NCI-H345 treated with DMSO at 0.1 percent for 48 hours (cell line): Measurements from ENCODE around the gene MEX3D.

Source experiments
- DNase-seq: peaks from one replicate; lab custom pipeline; 2025; ENCODE audit not compliant: unreplicated experiment; lab: John Stamatoyannopoulos, UW

The MEX3D gene

DNA sequence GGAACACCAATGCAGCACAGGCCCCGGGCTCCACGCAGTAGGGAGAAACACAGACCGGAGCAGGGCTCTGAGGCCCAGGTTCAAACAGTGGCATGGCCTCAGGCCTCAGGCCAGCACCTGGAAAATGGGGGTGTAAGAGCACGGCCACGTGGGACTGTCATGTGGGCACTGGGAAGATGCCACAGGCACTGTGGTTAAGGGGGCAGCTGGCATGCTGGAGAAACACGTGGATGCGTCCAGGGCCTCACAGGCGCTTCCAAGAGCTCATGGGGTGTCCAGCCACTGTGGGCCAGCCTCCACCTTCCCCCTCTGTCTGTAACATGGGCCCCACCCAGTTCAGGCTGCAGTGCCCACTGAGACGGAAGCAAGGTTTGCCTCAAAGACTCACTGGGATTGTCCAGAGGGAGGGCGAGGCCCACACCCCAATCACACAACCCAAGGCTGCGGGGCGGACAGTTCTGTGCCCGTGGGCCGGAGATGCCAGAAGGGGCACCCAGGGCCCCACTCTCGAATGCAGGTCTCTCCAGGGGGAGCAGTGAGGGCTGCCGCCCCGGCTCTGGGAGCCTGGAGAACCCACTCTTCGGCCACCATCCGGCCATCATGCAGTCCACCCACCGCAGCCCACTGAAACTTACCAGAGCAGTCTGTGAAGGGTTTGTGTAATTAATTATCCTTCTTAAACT, 30.8 kb upstream of the MEX3D start:
- no peak for DNase-seq

DNA sequence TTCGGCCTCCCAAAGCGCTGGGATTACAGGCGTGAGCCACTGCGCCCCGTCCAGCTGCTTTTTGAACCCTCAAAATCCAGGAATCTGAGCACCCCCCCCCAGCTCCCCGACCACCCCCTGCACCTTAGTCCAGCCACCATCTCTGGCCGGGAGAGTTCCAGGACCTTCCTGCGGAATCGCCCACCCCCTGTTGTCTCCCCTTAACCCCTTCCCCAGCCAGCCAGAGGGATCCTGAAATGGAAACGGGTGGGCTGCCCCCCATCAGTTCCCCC, 25.3 kb upstream of the MEX3D start:
- DNase-seq = no peak

DNA sequence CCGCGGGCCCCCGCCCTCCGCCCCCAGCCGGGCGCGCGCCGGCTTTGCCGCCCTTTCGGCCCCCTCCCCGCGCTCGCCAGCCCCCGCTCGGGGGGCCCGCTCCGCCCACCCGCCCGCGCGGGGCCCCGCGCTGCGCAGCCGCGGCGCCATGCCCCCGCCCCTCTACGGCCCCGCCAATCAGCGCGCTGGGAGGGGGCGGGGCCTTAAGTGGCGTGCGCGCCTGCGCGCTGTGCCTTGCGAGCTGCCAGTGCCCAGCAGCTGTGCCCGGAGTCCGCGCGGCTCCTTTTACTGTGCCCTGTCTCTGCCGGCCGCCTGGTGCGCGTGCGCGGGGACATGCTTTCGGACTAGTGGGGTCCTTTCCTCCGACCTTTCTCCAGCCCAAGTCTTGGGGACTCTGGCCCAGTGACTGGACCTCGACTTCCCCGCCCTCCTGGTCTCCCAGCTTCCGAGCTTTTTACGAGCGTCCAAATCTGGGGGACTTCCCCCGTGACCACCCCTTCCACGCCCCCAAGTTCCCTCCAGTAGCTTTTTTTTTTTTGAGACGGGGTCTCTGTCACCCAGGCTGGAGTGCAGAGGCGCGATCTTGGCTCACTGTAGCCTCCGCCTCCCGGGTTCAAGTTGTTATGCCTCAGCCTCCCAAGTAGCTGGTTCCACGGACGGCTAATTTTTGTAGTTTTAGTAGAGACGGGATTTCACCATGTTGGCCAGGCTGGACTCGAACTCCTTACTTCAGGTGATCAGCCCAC, 24.8 kb upstream of the MEX3D start, which contains the start of gene MBD3:
Gene MBD3, minus strand, starts transcription at position 111 of the 746 bp plus-strand sequence. CDS start 234 bp downstream, outside the sequence.
- DNase-seq = peak; percentile 82

DNA sequence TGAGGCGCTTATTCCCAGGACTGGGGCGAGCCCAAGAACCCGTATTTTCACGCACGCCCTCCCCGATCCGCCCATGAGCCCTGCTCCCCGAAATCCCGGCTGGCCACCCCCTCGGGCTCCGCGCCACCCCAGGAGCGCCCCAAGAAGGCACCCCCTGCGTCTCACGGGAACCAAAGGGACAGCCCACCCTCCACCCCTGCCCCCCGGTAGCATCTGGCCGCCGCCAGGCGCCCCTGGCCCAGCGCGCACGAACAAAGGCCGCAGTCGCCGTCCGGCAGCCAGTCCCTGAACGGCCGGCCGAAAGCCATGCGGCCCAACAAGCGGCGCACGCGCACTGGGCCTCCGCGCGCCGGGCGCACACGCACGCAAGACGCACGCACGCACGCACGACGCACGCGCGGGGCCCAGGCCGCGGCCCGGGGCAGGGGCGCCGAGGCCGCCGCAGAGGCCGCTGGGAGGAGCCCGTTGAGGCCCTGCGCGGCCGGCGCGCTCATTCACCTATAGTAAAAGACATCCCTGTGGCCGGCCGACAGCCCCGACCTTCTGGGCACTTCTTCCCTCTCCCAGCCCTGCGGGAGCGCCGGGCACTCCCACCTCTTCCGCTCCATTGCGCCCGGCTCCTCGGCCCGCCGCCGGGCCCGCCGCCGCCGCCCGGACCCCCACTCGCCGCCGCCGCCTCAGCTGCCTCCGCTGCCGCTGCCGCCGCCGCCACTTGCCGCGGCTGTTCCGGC, 24.1 kb upstream of the MEX3D start:
- DNase-seq = peak; percentile 83

DNA sequence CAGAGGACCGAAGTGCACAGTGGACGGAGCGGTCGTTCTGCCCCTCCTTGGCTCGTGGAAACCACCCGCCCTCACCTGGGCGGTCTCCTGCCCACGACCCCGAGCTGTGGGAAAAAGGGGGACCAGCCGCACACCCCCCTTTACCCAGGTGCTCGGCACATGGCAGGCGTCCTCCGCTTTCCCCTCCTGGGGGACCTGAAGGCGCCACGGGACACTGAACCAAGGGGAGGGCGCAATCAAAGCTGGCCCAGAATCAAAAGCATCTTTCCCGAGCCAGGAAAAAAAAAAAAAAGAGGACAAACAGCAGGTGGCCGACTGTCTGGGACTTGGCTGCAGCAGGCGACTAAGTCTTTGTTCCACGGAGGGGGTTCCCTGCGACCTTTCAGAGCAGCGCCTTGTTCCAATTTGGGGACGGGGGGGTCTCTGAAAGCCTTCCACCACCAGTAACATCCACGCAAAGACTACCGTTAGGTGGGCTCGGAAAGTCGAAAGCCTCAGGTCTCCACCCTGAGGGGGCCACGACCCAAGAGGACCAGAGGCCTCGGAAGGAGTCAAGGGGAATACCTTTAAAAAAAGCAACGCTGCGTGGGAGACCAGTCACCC, 23.4 kb upstream of the MEX3D start:
- DNase-seq = no peak

DNA sequence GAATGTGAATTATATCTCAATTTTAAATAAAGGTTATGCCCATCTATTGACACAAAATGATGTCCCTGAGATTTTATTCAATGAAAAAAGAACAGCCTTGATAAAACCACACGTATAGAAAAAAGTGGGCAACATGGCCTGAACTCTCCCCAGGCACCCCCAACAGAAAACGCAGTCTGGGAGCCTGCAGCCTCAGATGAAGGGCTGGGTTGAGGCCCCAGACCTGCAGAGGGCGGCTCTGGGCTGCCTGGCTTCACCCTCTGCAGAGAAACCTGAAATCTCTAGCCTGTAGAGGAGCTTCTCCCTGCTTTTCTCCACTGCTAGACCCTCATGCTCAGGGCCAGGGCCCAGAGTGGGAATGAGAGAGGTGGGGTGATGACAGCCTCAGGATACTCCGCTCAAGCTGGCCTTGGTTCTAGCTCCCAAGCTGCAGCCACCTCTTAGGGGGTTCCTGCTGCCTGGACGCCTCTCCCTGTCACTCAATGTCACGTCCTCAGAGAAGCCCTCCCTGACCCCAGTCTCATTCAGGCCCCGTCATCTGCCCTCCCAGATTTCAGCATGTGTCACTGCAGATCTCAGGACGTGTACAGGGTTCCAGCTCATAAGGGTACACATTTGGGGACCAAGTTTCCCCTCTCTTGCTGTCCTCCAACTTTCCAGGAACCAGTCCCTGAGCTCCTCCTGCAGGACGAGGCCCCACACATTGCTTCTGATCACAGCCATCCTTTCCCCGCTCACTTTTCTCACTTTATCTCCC, 22.7 kb upstream of the MEX3D start:
- no peak for DNase-seq

DNA sequence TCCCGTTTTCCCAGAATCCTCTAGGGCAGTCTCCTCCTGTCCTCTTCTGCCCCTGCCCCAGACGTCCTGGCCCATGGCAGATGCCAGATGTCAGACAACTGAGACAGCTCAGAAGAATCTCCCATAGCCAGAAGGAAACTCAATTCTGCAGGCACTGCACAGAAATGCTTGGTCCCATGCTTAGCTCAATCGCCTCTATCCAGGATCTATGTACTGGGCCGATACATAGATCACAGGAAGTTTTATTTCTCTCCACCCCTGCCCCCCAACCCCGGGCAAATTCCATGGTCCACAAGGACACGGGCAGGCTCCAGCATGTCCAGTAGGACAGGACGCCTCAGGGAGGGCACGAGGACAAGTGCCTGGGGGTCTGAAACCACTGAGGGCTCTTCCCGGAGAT, 19.7 kb upstream of the MEX3D start:
- DNase-seq = no peak

DNA sequence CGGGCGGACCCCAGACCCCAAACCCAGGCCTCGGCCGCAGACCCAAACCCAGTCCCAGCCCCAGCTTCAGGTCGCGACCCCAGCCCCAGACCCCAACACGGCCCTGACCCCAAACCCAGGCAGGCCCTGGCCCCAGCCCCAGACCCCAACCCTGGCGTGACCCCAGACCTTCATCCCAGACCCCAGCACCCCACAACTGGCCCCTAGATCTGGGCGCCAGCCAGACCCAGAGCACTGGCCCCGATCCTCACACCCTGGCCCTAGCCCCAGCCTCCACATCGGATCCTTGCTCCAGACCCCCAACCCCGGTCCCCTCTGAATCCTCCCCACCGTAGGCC, 17.1 kb upstream of the MEX3D start:
- DNase-seq = no peak

DNA sequence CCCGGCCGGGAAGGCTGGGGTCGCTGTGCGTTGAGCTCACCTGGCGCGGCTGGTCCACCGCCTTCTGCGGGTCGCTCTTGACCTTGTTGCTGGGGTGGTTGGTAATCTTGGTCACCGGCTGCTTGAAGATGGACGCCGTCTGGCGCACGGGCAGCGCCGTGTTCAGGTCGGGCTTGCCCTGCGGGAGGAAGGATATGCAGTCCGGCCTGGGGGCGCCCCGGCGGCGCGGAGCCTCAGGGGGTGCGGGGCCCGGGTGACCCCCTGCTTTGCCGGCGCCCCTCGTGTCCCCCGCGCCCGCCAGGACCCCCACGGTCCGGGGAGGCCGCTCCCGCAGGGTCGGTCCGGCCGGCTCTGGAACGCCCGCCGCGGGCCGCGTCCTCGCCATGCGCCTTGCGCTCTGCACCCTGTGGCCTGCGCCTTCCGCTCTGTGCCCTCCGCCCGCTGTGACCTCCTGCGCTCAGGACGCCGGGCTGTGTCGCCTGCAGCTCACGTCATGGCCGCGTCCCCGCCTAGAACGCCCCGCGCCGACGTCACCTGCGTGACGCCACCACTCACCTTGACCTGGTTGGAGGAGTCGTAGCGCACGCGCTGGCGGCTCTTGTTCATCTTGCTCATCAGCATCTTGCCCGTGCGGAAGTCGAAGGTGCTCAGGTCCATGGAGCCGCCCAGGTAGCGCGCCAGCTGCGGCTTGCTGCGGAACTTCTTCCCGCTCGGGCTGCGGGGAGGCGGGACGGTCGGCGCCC, 16.5 kb upstream of the MEX3D start:
- no peak for DNase-seq

DNA sequence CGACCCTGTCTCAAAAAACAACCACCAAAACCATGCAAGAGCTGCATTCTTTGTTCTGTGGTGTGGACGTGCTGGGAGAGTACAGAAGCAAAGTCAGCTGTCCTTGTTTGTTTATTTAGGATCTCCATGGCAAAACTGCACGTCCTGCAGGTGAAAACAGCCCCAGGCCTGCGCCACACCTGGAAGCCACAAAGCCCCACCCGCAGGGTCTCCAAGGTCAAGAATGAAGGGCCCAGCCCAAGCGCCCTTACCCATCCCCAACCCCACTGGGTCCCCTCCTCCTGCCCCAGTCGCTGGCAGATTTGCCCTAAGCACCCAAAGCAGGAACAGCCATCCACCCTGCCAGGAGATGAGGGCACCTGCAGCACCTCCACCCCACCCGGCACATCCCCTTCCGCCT, 14.1 kb upstream of the MEX3D start:
- DNase-seq = no peak

DNA sequence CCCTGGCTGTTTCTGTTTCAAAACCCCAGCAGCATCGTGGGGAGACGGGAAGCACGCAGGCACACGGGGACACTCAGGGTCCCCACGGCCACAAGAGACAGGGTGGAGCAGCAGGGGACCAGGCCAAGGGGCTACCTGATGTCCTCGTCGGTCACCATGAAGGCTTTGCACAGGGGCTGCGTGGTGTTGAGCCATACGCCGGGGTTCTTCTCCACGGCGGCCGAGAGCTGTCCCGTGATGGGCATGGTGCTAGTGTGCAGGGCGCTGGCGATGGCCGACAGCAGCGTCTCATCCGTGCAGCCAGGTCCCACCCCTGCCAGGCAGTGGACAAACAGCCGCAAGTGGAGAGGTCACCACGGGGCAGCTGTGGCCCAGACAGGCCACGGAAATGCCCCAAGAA, 12.8 kb upstream of the MEX3D start:
- DNase-seq = no peak

DNA sequence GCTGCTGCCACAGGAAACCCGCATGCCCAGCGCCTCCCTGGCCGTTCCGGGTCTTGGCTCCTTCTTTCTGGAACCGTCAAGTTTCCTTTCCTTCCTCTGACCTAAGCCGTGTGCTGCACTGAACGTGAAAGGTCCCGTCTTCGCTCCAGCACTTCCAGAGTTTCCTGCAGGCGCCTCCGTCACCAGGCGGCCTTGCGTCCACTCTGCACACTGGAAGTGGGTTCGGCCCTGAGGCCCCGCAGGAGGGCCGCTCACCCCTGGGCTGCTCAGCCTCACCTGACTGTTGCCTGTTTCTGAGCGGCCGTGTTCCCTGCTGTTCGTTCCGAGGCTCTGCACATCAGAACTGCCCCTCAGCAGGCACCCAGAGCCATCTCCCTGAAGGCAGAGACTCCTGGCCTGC, 12.3 kb upstream of the MEX3D start:
- no peak for DNase-seq

DNA sequence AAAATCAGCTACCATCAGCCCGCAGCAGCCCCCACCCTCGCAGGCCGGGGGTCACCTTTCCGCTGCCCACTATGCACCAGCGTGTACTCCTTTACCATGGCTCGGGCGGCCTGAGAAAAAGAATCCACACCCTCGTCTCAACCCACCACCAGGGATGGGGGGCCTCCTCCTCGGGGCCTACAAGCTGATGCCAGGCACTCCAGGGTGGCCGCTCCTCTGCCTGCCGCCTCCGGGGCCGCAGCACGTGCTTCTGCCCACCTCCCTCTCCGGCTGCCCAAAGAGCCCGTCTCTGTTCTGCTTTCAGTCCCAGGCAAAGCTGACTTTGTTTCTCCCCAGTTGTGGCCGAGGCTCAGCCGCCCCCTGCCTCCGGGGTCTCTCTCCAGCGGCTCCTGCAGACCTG, 11.1 kb upstream of the MEX3D start:
- DNase-seq = no peak

DNA sequence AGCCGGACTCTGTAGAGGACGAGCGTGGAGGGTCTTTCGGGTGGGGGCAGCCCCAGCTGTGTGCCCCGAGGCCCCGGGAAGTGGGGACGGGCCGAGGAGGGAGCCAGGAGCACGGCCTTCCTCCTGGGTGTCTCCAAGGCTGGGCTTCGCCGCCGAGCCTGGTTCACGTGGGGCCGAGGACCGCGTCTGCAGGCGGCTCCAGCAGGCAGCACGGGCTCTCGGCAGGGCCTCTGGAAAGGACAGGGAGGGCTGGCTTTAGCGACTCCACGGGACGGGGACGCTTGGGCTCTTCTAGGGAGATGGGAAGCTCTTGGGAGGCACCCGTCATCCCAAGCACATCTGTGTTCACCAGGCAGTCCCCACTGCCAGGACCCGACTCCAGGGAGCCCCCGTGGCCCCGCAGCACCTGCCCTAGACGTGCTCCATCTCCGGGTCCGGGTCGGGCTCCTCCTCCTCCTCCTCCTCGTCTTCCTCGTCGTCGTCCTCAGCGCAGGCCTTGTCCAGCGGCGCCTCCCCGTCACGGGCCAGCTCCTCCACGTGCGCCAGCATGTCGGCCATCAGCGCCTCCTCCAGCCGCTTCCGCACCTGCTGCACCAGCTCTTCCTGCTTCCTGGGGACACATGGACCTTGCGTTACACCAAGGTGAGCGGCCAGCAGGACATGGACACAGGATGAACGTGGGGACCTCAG, 9.9 kb upstream of the MEX3D start:
- no peak for DNase-seq

DNA sequence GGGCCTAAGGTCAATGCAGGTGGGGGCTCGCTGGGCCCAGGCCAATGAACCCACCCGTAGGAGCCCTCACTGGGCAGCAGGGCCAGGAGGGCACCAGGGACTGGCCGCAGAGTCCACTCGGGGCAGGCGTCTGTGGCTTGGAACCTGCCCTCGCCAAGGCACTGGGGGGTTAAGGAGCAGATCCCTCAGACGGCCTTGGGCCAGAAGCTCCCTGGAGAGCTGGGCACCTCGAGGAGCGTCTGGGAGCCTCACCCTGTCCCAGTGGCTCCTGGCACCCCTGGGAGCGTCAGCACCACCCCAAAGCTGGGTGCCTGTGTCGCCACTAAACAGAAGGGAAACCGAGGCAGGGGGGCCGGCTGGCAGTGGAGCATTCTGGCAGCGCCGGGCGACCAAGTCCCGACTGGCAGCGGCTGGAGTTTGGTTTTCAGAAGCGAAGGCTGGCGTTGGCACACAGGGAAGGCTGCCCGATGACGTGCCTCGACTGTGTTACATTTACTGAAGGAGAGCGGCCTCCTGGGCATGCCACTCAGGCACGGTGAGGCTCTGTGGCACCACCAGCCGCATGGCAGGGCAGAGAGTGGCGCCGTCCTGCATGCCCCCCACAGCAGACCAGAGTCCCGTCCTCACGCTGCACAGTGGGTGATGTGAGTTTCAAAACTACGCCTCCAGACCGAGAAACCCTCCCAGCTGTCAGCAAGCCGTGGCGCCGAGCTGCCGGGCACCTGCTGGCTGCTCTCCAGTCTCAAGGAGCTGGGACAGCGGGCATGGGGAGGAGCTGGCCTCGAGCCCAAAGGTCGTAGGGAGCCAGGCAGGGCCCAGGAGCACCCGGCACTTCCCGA, 9.2 kb upstream of the MEX3D start:
- DNase-seq = no peak

DNA sequence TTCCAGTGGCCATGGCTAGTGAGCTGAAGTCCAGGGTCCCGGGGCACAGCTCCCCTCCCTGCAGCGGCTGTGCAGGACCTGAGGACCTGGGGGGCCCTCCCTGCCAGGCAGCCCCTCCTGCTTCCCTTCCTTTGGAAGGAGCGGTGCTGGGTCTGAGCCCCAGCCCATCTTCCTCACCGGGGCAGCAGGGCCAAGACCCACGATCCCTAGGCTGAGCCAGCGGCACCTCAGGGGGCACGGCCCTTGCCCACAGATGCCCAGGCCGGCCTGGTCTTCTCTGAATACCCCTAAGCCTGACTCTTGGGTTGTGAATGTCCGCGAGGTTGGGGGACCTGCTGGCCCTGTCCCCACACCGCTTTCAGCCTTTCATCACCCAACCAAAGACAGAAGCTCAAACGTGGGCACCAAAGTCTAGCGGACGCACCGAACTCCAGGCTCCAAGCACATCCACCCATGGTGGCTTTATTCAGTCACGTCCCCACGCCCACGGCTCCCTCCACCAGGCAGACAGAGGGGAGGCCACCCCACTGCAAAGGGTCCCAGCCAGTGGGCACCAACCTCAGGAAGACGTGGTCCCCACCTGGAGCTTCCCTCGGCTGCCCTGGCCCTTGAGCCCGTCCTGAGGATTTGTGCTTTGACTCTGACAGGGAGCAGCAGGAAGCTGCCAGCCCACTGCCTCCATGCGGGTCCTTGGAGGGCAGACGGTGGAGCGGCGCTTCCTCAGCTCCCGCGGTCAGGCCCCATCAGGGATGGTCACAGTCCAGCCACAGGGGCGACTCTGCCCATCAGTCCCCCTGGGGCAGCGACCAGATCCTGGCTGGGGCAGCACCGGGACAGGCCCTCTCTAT, 8.3 kb upstream of the MEX3D start:
- DNase-seq = no peak

DNA sequence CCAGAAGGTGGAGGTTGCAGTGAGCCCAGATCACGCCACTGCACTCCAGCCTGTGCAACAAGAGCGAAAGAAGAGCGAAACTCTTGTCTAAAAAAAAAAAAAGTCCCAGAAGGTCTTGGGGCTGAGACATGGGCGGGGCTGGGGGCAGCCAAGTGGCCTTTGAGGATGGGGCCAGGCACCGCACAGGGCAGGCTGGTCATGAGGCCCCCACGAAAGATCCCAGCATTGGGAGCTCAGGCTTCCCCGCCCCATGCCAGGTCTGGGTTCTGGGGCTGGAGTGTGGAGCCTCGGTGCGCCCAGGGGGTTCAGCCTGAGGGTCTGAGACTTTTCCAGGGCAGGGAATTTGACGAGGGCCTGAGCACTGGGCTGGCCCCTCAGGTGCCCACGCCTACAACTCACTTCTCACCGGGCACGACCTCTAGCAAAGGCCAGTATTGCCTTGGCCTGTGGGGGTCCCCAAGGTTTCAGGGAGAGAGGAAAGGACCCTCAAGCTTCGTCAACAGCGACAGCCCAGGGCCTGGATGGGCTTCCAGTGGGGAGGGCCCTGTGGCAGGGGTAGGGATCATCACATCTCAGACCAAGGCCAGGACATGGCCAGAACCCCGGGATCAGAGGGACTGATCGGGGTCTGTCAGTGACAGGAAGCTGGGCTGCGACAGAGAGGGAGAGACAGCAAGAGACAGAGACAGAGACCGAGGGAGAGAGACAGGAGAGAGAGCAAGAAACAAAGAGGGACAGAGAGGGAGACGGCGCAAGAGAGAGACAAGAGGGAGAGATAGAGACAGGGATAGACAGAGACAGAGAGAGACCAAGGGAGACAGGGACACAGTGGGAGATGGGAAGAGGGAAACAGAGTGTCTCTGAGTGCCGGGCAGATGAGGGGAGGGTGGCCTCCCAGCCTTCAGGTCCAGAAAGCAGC, 7.5 kb upstream of the MEX3D start:
- no peak for DNase-seq
